Activated naive CD4-positive, alpha-beta T cell treated with anti-CD3 and anti-CD28 coated beads, Interleukin-2, amount 50 U/mL, for 72 hours (primary cell): ENCODE measurements around the gene SLCO3A1. TPM values are rescaled to one million over a fixed set of nuclear protein-coding genes. Genes with fewer than 3 reads are reported as not detected.
"Not testable (repeated sequence)": the region's sequence is repeated elsewhere in the genome, so short reads cannot be mapped to it uniquely, and the experiment has no call there.

Experiments used
- ATAC-seq, 2 donors: fragments of 150-1000 bp; cut with Tn5 transposase; 2 replicates each; pipeline ENCODE4 v1.10.0; 2021; ENCODE audit warnings: mild to moderate bottlenecking in 2 of 2, moderate library complexity in 2 of 2
- DNase-seq, 2 donors: peaks; one replicate each; pipeline ENCODE4 v3.0.0; 2021 to 2022; ENCODE audit warnings: low spot score in 2 of 2
- H3K27ac Mint-ChIP-seq, 2 donors: one replicate each; pipeline ENCODE4 v1.8.0; 2022; ENCODE audit warnings: mild to moderate bottlenecking in 2 of 2, mixed read lengths in 2 of 2
- H3K36me3 Mint-ChIP-seq, 2 donors: one replicate each; pipeline ENCODE4 v1.8.0; 2022; ENCODE audit warnings: mixed read lengths in 2 of 2
- H3K9me3 Mint-ChIP-seq, 2 donors: one replicate each; pipeline ENCODE4 v1.8.0; 2022; ENCODE audit warnings: mixed read lengths in 2 of 2
- total RNA-seq, 2 donors: library from RNA; stranded (reverse); gene quantifications; one replicate each; pipeline ENCODE4 v1.2.3, GENCODE V29; 2022

SLCO3A1 gene
- total RNA-seq, 2 donors from 2014 or later, result 3.2 to 3.9 TPM

- peak; percentile 33 to 61 for ATAC-seq
- no peak for DNase-seq
These were observed 331.2 kb downstream of the SLCO3A1 start for GRCh38 chr15:92184679-92185230.

GRCh38 chr15:92187975-92188374 is 334.5 kb downstream of the SLCO3A1 start:
- Mint-ChIP-seq H3K27ac (no peak overlapping the region), H3K36me3 (no peaks in the 10 kb centered on the region), H3K9me3 (no peaks in the 10 kb centered on the region)
- ATAC-seq (no peak), DNase-seq (no peak)

More at GRCh38 chr15:92184679-92185230, 331.2 kb downstream of the SLCO3A1 start:
- Mint-ChIP-seq H3K27ac (no peak overlapping the region), H3K36me3 (no peaks in the 10 kb centered on the region), H3K9me3 (no peaks in the 10 kb centered on the region)

- Mint-ChIP-seq H3K27ac (no peak overlapping the region), H3K36me3 (no peaks in the 10 kb centered on the region), H3K9me3 (no peaks in the 10 kb centered on the region)
- DNase-seq (no peak), ATAC-seq (no peak)
These were observed 335.7 kb downstream of the SLCO3A1 start for GRCh38 chr15:92189166-92189565.

- Mint-ChIP-seq H3K27ac (no peak overlapping the region), H3K9me3 (no peaks in the 10 kb centered on the region), H3K36me3 (no peaks in the 10 kb centered on the region)
- DNase-seq (no peak), ATAC-seq (no peak)
These were observed 341.7 kb downstream of the SLCO3A1 start for GRCh38 chr15:92195241-92195640.

- DNase-seq (no peak), ATAC-seq (no peak)
- no peaks in the 10 kb centered on the region for H3K9me3 Mint-ChIP-seq
- H3K27ac Mint-ChIP-seq, result no peak overlapping the region
- no peaks in the 10 kb centered on the region for H3K36me3 Mint-ChIP-seq
These were observed 342.8 kb downstream of the SLCO3A1 start for GRCh38 chr15:92196342-92196741.

GRCh38 chr15:92197746-92198145 is 344.2 kb downstream of the SLCO3A1 start:
- Mint-ChIP-seq H3K9me3 (peaks cover 4% of the 10 kb centered on the region in 2 donors), H3K36me3 (no peaks in the 10 kb centered on the region)

GRCh38 chr15:92200891-92201290 is 347.4 kb downstream of the SLCO3A1 start:
- H3K9me3 Mint-ChIP-seq, result peaks cover 4% of the 10 kb centered on the region in 2 donors
- DNase-seq, result no peak
- ATAC-seq, result no peak
- H3K27ac Mint-ChIP-seq, result no peak overlapping the region
- H3K36me3 Mint-ChIP-seq, result no peaks in the 10 kb centered on the region

More at GRCh38 chr15:92197746-92198145, 344.2 kb downstream of the SLCO3A1 start:
- no peak overlapping the region for H3K27ac Mint-ChIP-seq
- DNase-seq (no peak), ATAC-seq (no peak)

- H3K27ac Mint-ChIP-seq, result no peak overlapping the region
- no peaks in the 10 kb centered on the region for H3K36me3 Mint-ChIP-seq
- H3K9me3 Mint-ChIP-seq, result peaks cover 4% of the 10 kb centered on the region in 2 donors
- ATAC-seq (no peak), DNase-seq (no peak)
These were observed 351.8 kb downstream of the SLCO3A1 start for GRCh38 chr15:92205255-92205739.

GRCh38 chr15:92207601-92208000 is 354.1 kb downstream of the SLCO3A1 start:
- DNase-seq, ATAC-seq, H3K36me3 Mint-ChIP-seq, H3K27ac Mint-ChIP-seq, H3K9me3 Mint-ChIP-seq: not testable (repeated sequence)
